HG03439 (cell line): ENCODE measurements around the gene VPS26C.
"Not testable (repeated sequence)": the region's sequence is repeated elsewhere in the genome, so short reads cannot be mapped to it uniquely, and the experiment has no call there.

Experiments
- ATAC-seq: cut with Tn5 transposase; IDR thresholded peaks from one replicate; pipeline ENCODE4 v1.9.1; 2021; ENCODE audit warnings: mild to moderate bottlenecking, moderate library complexity; ENCODE audit not compliant: unreplicated experiment

Gene VPS26C

DNA sequence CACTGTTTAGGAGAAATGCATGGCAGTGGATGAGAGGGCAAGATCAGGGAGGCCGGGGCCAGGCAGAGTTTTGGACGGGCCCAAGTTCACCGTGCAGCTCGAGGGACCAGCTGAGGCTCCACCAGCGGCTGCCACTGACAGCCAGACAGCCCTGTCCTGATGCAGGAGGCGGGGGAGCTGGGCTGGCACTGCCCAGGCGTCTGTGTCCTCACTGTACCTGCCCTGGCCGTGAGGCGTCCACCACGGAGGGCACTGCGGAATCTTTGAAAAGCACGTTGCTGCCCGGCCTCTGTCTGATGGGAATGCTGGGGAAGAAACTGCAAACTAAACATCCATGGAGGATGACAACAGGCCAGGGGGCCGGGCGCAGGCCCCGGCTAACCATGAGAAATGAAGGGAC lies 35.5 kb downstream of the VPS26C start:
- no peak for ATAC-seq

DNA sequence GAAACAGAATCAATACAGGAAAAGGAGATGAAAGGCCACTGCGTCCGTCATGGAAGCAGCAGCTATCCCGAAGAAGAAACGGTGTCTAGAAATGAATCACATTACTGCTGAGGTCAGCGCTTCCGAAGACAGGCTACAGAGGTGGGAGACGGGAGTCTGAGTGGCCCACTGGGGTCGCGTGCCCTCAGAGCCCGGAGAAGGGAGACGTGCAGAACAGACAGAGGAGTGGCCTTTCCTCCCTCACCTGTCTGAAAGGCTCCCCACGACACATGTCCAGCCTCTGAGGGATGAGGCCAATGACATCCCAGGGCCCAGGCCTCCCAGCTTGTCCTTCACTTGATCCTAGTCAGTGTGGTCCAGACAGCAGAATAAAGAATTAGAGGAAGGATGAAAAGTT lies 35.9 kb downstream of the VPS26C start:
- no peak for ATAC-seq

DNA sequence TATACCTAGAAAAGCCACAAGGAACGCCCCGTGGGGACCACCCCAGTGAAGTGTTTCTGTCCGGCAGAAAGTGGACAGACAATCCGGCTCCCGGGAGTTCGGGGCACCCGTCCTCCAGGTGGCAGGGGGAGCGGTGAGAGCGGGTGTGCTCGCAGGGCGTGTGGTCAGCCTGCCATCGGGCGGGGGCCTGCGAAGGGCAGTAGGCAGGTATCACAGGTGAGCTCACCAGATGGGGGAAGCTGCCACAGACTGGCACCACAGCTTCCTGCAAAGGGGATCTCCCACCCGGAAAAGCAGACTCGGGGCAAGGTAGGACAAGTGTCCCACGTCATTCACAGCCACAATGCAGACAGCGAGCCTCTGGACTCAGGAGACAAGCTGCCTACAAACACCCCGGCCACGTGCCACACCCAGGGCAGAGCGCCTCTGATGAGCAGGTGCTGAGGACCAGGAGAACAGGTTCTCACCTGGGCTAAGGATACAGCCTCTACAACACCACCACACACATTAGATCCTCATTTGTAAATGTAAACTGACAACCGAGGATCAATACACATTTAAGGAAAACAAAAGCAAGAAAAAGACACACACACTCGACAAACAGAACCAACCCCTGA lies 36.4 kb downstream of the VPS26C start:
- ATAC-seq = no peak

DNA sequence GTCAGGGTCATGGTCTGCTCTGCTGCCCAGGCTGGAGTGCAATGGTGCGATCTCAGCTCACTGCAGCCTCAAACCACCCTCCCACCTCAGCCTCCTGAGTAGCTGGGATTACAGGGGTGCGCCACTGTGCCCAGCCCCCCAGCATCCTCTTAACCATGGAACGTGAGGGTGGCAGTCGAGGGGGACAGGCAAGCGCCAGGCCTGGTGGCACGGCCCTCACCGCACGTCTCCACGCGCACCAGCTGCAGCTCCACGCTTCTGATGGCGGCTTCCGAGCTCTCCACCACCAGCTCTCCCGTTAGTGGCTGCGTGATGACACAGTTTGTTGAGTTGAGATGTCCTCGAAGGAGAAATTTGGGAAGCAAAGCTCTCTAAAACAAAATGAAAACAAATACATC lies 39.1 kb downstream of the VPS26C start:
- no peak for ATAC-seq

DNA sequence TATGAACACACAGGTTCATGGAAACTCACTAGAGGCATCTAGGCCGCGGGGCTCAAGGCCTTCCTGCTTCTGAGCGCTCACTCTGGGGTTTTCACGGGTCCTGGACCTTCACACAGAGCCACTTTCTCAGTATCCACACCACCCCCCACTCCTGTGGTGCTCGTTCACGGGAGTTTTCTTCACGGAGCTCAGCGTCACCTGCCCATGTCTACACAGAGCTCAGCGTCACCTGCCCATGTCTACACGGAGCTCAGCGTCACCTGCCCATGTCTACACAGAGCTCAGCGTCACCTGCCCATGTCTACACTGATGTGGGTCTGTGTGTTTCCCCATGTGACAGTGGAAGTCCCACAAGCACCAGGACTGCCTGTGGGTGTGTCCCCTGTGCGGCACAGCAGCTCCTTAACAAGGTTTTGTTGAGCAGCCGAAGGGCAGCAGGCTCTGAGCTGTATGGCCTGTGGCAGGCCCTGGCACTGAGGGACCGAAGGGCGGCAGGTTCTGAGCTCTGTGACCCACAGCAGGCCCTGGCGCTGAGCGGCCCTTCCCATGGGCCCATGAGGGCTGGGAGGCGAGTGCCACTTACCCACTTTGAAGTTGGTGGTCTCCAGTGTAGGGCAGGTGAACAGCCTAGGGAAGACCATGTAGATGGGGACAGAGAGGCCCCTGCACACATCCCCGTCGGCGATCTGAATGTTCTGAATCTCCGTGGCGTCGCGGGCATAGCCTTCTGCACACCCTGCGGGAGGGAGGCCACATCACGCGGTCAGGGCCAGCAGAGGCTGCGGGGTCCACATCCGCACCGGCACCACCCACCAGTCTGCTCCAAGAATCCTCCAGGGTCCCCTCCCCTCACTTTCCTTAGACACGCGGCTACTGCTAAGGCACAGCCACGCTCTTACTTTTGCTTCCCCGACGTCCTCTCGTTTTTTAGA lies 39.8 kb downstream of the VPS26C start:
- ATAC-seq = no peak

DNA sequence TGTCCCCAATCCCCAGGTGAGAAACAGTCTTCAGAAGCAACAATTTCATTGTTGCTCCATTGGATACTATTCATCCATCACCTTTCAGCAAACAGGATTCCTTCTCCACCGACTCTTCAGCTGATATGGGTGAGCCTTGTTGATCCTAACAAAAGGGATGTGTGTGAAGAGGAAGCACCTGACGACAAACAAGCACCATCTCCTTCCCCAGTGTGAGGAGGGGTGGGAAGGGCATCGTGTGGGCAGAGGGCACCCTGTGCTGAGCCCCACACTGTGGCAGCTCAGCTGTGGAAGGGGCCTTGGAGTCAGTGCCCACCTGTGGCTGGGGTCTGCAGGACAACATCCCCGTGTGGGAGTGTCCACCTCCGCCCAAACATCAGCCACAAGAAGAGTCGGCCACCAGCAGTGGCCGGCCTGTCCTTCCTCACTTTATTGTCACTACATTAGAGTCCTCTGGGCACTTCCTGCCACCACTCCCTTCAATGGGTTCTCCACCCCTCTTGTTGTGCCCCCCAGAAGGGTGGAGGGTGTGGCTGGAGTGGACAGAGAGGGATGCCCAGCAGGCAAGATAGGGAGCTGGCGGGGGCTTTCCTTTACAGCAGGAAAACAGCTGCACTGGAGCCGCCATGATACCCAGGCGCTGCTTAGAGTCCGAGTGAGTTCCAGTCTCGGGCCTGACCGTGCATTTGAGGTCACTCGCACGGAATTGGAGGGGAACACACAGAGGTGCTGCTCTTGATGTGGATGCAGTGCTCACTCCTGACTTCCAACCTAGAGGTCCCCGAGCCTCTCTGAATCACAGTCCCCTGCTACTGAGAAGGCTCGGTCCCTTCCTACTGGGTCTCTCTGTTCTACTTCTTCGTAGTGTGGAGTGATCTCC lies 40.9 kb downstream of the VPS26C start:
- no peak for ATAC-seq

DNA sequence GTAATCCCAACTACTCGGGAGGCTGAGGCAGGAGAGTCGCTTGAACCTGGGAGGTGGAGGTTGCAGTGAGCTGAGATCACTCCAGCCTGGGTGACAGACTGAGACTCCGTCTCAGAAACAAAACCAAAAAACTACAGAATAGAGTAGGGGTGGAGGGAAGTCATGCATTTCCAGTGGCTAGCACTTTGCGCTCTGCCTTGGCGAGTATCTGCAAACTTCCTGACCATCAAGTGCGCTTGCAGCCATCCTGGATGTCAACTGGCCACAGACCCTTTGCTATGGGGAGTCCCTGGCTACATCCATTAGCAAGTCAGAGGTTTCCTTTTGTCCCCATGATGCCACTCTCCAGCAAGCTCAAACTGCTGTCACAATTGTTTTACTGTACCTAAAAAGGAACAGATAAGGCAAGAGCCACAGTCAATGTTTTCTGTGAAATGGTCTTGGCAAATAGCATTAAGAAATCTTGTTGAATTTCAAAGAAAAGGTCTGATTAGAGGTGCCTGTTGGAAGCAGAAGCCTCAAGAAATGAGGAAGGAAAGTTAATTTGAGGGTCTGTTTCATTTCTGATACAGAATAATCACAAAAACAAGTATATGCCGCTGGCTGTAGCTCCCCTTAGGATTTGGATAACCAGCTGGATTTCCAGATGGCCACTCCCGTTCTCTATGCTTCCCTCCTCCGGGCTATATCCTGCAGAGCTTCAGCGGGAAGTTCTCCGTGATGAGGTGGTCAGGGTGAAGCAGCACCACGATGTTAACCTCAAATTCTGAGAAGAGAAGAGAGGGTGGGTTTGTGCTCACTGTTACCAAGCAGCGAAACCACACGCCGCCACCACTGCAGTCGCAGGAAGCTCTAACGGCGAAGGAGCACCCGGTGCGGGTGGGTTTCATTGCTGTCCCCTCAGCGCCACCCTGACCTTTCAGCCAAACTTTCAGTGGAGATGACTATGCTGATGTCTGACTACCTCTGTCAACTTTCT lies 42.0 kb downstream of the VPS26C start:
- no peak for ATAC-seq

DNA sequence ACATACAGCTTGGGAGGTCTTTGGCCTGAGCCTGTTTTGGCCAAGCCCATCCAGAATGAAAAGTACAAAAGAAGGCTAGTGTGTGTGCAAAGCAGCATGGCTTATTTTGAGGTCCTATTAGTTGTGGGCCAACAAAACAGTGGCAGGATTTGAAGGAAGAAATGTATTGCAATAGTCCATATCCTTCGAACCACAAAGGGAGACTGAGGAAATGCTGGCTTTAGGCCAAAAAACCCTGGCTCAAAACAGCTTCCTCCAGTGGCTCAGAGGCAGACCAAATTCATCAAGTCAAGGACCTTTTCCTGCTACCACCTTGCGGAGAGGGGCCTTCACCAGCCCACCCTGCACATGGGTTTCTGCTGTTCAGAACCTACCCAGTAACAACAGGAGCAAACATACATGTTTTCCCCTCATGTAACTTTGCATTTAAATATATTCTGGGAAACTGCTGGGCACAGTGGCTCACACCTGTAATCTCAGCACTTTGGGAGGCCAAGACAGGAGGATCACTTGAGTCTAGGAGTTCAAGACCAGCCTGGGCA lies 43.3 kb downstream of the VPS26C start:
- ATAC-seq = no peak

DNA sequence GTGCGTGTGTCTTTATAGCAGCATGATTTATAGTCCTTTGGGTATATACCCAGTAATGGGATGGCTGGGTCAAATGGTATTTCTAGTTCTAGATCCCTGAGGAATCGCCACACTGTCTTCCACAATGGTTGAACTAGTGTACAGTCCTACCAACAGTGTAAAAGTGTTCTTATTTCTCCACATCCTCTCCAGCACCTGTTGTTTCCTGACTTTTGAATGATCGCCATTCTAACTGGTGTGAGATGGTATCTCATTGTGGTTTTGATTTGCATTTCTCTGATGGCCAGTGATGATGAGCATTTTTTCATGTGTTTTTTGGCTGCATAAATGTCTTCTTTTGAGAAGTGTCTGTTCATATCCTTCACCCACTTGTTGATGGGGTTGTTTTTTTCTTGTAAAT lies 44.9 kb downstream of the VPS26C start:
- not testable (repeated sequence) for ATAC-seq

DNA sequence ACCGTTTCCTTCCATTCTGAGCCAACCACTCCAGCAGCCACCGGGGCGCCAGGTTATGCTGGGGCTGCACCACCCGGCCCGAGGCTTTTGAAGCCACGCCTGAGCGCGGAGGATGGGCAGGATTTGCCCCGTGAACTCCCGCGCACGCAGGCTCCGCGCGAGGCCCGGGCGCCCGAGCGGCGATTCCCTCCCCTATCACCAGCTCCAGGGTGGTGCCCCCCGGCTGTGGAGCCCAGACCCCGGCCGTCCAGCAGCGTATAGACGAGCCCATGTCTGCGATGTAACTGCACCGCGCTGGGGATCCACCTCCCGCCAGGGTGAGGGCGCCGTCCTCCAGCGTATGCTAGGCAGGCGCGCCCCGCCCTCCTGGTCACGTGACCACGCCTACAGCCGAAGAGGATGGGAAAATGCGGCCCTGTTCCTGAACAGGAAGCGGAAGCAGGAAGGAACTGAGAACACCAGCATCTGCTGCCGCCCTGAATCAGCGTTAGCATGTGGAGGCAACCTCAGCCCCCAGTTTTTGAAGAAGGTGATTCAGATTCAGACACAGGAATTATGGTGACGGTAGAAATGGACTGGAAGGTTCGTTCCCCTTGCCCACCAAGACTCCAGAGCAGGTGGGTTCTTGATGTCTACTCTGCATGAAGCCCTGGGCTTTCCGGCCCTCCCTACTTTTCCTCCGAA lies 46.0 kb downstream of the VPS26C start:
- ATAC-seq = peak; percentile 90

DNA sequence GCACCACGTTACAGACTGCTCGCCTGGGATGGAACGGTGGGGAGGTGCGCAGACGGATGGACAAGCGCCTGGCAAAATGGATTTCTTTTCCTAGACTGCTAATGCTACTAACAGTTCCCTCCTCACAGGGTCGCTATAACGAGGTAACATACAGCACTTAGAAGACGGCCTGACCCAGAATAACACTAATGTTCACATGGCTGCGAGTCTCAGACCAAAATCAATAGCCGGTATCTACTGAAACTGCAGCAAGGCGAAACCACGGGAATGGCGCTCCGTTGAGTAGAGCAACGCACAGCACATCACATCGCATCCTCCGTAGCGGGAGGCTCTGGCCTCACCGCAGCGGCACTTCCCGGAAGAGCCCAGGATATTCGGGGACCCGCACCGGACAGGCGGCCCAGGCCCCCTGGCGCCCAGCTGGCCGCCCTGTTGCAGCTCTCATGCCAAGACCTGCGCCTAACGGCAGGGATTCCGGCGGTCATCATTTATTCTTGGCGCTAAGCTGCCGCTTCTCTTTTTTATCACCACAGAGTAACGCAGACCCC lies 46.6 kb downstream of the VPS26C start:
- peak; percentile 40 for ATAC-seq

DNA sequence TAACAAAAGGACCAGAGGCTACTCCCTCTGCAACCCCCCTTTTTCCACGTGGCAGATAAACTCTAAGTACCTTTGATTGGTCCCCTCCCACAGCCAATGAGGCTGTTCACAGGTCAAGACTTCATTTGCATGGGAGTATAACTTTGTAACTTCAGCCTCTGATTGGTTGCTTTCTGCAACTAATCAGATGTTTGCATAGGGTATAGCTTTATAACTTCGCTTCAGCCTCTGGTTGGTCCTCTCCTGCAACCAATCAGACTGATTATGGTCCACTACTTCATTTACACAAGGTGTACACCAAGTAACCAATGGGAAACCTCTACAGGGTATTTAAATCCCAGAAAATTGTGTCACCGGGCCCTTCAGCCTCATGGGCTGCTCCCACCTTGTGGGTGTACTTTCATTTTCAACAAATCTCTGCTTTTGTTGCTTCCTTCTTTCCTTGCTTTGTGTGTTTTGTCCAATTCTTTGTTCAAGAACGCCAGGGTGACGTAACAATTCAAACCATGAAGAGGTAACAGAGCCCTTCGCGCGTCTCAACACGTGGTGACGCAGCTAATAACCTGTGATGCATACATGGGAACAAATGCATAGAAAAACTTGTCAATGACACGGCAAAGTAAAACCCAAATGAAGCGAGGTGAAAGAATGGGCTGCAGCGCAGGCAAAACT lies 47.2 kb downstream of the VPS26C start:
- no peak for ATAC-seq

DNA sequence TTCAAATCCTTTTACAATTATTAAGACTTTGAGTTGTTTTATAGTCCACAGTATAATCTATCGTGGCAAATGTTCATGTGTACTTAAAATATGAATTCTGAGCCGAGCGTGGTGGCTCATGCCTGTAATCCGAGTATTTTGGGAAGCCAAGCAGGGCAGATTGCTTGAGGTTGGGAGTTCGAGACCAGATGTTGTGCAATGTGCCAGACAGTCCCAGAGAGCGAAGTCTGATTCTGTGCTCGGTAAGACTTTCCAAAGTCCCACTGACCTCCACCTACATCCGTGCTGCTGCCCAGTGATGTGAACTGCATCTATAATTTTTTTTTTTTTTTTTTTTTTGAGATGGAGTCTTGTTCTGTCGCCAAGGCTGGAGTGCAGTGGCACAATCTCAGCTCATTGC lies 52.2 kb downstream of the VPS26C start:
- no peak for ATAC-seq

DNA sequence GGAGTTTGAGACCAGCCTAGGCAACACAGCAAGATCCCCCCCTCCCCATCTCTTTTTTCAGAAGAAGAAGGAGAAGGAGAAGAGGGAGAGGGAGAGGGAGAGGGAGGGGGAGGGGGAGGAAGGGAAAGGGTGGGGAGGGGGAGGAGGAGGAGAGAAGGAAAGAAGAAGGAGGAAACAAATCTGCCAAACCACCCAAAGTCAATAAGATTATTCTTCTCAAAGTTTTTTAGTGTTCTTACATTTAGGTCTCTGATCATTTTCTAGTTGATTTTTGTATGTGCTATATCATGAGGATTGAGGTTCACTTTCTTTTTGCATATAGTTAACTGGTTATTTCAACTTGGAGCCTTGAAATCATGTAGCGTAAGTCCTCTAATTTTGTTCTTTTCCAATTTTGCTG lies 56.3 kb downstream of the VPS26C start:
- no peak for ATAC-seq

DNA sequence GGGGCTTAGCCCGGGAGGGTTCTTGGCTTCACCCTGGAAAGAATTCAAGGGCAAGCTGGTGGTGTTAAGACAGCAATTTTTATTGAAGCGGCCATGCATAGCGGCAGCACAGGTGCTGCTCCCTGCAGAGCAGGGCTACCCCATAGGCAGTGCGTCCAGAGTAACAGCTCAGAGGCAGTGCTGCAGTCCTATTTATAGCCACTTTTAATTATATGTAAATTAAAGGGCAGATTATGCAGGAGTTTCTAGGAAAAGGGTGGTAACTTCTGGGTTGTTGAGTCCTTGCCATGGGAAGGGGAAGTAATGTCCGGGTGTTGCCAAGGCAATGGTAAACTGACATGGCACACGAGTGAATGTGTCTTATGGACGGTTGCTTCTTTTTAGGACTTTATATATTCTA lies 57.0 kb downstream of the VPS26C start:
- ATAC-seq = no peak

DNA sequence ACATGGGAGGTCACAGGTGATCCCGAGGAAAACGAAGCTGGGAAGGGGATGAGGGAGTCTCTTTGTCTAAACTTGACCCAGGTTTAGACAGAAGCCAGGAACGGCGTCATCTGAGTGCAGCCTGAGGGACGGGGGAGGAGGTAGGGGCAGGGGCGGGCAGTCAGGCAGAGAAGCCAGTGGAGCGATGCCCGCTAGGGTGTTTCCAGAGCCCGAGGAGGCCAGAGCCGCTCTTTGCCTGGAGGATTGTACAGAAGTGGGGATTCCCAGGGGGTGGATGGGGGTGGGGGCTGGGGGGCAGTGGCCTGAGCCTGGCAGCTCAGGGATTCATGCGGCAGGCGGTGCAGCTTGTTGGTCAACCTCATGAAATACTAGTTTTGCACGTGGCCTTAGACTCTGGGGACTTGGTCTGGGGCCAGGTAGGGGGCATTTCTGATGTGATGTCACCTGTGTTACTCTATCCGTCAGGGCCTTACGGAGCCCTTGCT lies 58.4 kb downstream of the VPS26C start:
- ATAC-seq = peak; percentile 38

DNA sequence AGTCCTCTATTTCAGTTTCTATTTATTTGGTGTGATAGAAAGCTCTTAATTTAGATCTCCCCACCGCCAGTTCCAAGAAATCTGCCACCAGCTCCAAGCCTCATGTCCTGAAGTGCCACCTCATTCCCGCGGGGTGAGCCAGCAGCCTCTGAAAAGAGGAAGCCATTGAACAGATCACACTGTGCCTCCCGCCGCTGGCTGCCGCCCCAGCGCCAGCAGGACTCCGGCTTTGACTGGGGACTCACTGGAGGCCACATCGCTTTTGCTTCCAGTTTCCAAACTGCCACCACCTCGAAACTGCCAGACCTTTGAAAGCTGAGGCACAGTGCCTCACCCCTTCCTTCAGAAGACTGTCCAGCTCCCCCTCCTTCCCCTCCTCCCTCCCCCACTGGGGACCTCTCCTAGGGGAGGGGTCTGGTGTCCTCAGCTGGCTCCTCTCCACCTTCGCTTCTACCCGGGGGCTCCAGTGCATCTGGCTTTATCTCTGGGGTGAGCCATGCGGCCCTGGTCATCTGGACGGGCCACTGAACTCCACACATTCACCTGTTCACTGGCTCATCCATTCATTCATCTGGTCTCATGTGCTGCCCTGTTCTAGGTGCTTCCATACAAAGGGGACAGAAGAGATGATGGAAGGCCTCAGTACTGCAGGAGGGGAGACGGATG lies 58.9 kb downstream of the VPS26C start:
- peak; percentile 56 for ATAC-seq
